Measurements from ENCODE around the gene AKAP1. TPM values are rescaled to one million over a fixed set of nuclear protein-coding genes. Genes with fewer than 3 reads are reported as not detected.

Gene AKAP1
- total and polyA plus RNA-seq, 2 donors (not counting 1 experiment from before 2014, with no cell fraction given): 4.8 to 9.1 TPM

DNA sequence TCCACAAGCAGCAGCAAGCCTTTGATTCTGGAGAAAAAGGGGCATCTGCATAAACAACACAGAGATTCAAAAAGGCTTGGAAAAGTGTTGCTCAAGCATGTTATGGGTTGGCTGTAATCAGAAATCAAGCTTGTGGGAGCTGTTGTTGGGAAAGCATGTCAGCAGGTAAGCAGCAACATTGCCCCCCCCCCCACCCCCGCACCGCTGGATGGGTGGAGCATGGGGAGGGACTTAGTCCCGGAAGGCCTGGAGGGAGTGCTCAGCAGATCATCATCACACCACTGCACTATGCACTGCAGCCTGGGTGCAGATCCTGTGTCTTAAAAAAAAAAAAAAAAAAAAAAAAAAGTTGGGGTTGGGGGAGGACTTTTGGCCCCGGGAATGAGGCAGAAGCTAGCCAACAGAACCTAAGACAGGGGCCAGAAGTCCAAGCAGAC is 16.8 kb upstream of the AKAP1 start:
- Histone ChIP-seq H3K36me3 (ENCODE audit: control insufficient read depth, insufficient read depth, low read length) (no peaks in the 10 kb centered on the region), H3K9me3 (ENCODE audit: control insufficient read depth, insufficient read depth, low read depth, low read length) (no peaks in the 10 kb centered on the region), H4K20me1 (ENCODE audit: control insufficient read depth, extremely low read depth, insufficient read depth, low read length) (no peaks in the 10 kb centered on the region), H2AFZ (ENCODE audit: low read length) (no peak overlapping the region), H3K4me2 (ENCODE audit: extremely low read depth, insufficient read depth, low read length) (no peak overlapping the region), H3K4me3 (replicated peaks in 1 of 4; ENCODE audit: control extremely low read depth in 1 of 4, insufficient read depth in 1 of 4, low read depth in 3 of 4, low read length in 4 of 4) (no peak overlapping the region), H3K79me2 (ENCODE audit: control insufficient read depth, insufficient read depth, low read length) (no peaks in the 10 kb centered on the region), H3K9ac (ENCODE audit: insufficient read depth, low read length) (no peak overlapping the region), H3K4me1 (ENCODE audit: control insufficient read depth, extremely low read depth, insufficient read depth, low read length) (no peaks in the 10 kb centered on the region), H3K27me3 (ENCODE audit: control insufficient read depth, insufficient read depth, low read length) (no peaks in the 10 kb centered on the region), H3K27ac (ENCODE audit: insufficient read depth, low read length) (no peak overlapping the region)
- no peak for TF ChIP-seq EZH2 (IDR thresholded peaks at IDR 0.05; ENCODE audit: low read length, missing control alignments)
- TF ChIP-seq, protein P1, sequence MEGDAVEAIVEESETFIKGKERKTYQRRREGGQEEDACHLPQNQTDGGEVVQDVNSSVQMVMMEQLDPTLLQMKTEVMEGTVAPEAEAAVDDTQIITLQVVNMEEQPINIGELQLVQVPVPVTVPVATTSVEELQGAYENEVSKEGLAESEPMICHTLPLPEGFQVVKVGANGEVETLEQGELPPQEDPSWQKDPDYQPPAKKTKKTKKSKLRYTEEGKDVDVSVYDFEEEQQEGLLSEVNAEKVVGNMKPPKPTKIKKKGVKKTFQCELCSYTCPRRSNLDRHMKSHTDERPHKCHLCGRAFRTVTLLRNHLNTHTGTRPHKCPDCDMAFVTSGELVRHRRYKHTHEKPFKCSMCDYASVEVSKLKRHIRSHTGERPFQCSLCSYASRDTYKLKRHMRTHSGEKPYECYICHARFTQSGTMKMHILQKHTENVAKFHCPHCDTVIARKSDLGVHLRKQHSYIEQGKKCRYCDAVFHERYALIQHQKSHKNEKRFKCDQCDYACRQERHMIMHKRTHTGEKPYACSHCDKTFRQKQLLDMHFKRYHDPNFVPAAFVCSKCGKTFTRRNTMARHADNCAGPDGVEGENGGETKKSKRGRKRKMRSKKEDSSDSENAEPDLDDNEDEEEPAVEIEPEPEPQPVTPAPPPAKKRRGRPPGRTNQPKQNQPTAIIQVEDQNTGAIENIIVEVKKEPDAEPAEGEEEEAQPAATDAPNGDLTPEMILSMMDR (conservative IDR thresholded peaks at IDR 0.05 in 1 of 2, IDR thresholded peaks at IDR 0.05 in 1 of 2; ENCODE audit: low read depth in 1 of 2, low read length in 2 of 2): no peak
- DNase-seq (ENCODE audit: low read depth in 2 of 2): no peak

DNA sequence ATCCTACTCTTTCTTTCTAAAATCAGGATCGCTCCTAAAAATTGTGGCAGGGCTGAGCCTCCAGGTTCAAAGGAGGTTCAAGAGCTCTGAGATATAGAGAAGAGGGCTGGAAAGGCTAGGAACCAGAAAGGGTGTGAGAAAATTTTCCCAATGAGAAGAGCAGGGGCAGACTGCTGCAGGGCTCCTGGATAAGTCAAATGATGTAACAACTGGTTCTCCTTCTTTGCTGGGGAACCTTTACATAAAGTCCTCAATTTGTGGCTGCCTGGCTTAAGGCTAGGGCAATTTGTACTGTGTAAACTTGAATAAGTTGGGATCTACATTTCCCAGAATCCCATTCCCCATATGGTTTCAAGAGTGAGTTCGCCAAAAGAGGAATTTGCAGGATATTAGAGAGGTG is 16.3 kb upstream of the AKAP1 start:
- Histone ChIP-seq H3K79me2 (ENCODE audit: control insufficient read depth, insufficient read depth, low read length) (no peaks in the 10 kb centered on the region), H3K4me2 (ENCODE audit: extremely low read depth, insufficient read depth, low read length) (no peak overlapping the region), H3K36me3 (ENCODE audit: control insufficient read depth, insufficient read depth, low read length) (no peaks in the 10 kb centered on the region), H3K27me3 (ENCODE audit: control insufficient read depth, insufficient read depth, low read length) (no peaks in the 10 kb centered on the region), H3K4me1 (ENCODE audit: control insufficient read depth, extremely low read depth, insufficient read depth, low read length) (no peaks in the 10 kb centered on the region), H3K9me3 (ENCODE audit: control insufficient read depth, insufficient read depth, low read depth, low read length) (no peaks in the 10 kb centered on the region), H3K27ac (ENCODE audit: insufficient read depth, low read length) (no peak overlapping the region), H2AFZ (ENCODE audit: low read length) (no peak overlapping the region), H3K4me3 (replicated peaks in 1 of 4; ENCODE audit: control extremely low read depth in 1 of 4, insufficient read depth in 1 of 4, low read depth in 3 of 4, low read length in 4 of 4) (no peak overlapping the region), H4K20me1 (ENCODE audit: control insufficient read depth, extremely low read depth, insufficient read depth, low read length) (no peaks in the 10 kb centered on the region), H3K9ac (ENCODE audit: insufficient read depth, low read length) (no peak overlapping the region)
- no peak for TF ChIP-seq EZH2 (IDR thresholded peaks at IDR 0.05; ENCODE audit: low read length, missing control alignments)
- TF ChIP-seq, protein P1 (conservative IDR thresholded peaks at IDR 0.05 in 1 of 2, IDR thresholded peaks at IDR 0.05 in 1 of 2; ENCODE audit: low read depth in 1 of 2, low read length in 2 of 2): no peak
- DNase-seq (ENCODE audit: low read depth in 2 of 2): no peak

DNA sequence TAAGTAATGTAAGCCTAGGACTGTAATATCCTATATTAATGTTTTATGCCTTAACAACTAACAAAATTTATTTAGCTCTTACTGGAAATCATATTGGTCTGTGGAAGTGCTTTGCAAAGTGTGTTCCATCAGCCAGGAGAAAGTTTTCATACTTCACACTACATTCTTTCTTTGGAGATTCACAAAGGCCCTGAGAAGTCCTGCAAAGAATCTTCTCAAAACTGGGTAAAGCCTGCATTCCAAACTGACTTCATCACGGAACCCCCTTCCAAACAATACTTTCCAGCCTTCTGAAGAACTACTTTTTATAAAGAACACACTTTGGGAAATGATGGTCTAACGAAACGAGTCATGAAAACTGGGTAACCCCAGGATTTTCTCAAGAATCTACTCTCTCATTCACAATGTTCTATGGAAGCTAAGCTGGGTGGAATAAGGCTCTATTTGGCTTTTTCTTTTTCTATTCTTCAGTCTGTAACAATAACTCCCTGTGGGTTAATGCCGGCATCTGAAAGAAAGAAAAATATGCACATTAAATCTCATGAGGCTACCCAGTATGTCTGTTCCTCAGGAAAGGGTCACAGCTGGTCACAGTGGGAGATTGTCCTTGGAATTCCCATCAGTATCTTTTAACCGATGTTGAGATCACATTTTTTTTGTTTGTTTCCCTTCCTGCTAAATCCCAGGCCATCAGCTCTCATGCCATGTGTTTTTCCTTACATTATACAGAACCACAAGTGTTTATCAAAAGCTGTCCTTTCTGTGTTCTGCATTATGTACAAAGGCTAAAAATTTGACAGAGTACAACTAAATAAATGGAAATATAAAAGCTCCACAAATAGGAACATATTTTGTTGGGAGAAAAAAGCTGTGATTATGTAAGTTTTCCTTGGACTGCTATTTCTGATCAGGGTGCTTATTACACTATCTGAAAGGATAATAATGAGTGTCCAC is 12.8 kb upstream of the AKAP1 start:
- H3K4me2 ChIP-seq (ENCODE audit: extremely low read depth, insufficient read depth, low read length): no peak overlapping the region
- H3K4me3 ChIP-seq (replicated peaks in 1 of 4; ENCODE audit: control extremely low read depth in 1 of 4, insufficient read depth in 1 of 4, low read depth in 3 of 4, low read length in 4 of 4): no peak overlapping the region
- TF ChIP-seq, protein P1 (conservative IDR thresholded peaks at IDR 0.05 in 1 of 2, IDR thresholded peaks at IDR 0.05 in 1 of 2; ENCODE audit: low read depth in 1 of 2, low read length in 2 of 2): no peak
- TF ChIP-seq EZH2 (IDR thresholded peaks at IDR 0.05; ENCODE audit: low read length, missing control alignments): no peak
- H3K27me3 ChIP-seq (ENCODE audit: control insufficient read depth, insufficient read depth, low read length): no peaks in the 10 kb centered on the region
- no peaks in the 10 kb centered on the region for H3K79me2 ChIP-seq (ENCODE audit: control insufficient read depth, insufficient read depth, low read length)
- H2AFZ ChIP-seq (ENCODE audit: low read length): no peak overlapping the region
- no peak overlapping the region for H3K9ac ChIP-seq (ENCODE audit: insufficient read depth, low read length)
- H3K36me3 ChIP-seq (ENCODE audit: control insufficient read depth, insufficient read depth, low read length): no peaks in the 10 kb centered on the region
- H4K20me1 ChIP-seq (ENCODE audit: control insufficient read depth, extremely low read depth, insufficient read depth, low read length): no peaks in the 10 kb centered on the region
- DNase-seq (ENCODE audit: low read depth in 2 of 2): no peak
- no peaks in the 10 kb centered on the region for H3K4me1 ChIP-seq (ENCODE audit: control insufficient read depth, extremely low read depth, insufficient read depth, low read length)
- no peak overlapping the region for H3K27ac ChIP-seq (ENCODE audit: insufficient read depth, low read length)
- no peaks in the 10 kb centered on the region for H3K9me3 ChIP-seq (ENCODE audit: control insufficient read depth, insufficient read depth, low read depth, low read length)
